Activated T-cell treated with anti-CD3 and anti-CD28 coated beads for 4 hours (primary cell): Measurements from ENCODE around the gene ARHGEF12.
A peak's percentile ranks its signal among the peaks of the same experiment; 100 is the strongest.

Experiments
- DNase-seq: peaks from one replicate; pipeline ENCODE4 v3.0.0-alpha.2; 2020

ARHGEF12 gene

GRCh38 chr11:120342226-120342625 is 6.0 kb downstream of the ARHGEF12 start:
- DNase-seq: no peak

DNA sequence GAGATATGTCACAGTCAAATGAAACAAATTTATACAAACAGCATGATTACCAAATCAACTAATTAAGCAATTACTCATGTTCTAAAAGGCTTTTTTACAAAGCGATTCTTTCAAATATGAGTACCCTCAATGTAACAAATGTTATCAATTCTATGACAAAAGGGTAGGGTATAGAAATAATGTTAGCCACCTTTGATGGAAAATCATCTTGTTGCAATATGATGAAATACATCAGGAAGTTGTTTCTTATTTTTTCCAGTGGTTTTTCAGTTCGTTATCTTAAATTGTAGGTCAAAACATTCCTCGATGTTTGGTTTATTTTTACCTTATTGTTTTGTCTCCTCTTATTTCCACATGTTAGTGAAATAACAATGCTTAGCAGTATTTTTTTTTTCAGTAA is 6.5 kb downstream of the ARHGEF12 start:
- no peak for DNase-seq

GRCh38 chr11:120343429-120343828 is 7.2 kb downstream of the ARHGEF12 start:
- DNase-seq: no peak

DNA sequence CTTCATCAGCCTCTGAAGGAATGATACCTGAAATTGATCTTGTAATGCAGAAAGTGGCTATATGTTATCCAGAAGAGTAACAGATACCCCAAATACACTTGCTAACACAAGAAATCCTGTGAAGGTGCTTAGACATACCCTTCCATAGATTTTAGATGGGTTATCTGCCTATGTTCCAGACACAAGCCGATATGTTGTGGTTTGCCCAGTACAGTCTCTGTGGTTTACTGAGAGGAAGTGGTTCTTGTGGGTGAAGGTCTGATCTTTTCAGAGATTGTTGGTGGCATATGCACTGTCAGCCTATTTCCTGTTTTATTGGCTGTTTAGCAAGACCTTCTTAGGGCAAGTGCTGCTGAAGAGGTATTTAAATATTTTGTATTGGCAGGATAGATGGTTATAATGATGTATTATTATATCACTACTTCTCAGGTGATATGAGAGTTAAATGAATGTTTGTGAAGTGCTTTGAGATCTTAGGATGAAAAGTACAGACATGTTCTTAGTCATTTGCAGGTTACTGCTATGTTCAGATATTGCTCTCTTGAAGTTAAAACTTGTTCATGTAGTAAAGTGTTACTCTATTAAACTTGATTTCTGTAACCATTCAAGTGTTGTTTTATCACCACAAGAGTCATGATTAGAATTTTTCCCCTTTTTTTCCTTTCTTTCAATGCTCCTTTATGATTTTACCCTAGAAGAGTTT is 8.2 kb downstream of the ARHGEF12 start:
- peak; percentile 19 for DNase-seq

DNA sequence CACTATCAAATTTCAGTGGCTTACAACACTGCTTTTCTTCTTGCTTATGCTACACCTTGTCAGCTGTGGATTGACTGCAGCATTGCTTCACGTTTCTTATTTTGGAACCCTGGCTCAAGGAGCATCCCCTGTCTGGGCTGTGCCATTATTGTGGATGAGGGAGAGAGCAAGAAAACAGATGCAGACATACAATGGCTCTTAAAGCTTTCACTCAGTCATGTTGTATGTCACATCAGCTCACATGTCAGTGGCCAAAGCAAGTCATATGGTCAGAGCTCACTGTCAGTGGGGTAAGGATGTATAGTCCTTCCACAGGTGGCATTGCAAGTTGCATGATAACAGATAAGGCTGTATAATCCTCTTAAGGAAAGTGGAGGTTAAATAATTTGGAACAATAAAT is 10.0 kb downstream of the ARHGEF12 start:
- no peak for DNase-seq

- no peak for DNase-seq
These were observed 14.4 kb downstream of the ARHGEF12 start for GRCh38 chr11:120350637-120351036.

DNA sequence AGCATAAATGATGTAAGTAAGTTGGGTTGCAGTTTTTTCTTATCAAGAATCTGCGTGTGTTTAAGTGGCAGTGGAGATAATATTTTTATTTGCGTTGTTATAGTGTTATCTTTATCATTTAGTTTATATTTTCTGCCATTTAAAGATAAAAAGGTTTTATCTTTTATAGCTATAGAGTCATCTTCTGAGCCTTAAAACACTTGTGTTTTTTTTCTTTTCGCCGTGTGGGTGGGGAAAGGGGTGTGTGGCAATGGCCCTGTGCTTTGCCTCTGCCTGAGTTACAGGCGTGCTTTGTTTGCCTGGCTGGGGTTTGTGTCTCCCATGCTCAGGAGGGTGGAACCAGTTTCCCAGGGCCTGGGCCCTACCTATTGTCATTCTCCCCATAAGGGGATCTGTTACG is 16.2 kb downstream of the ARHGEF12 start:
- DNase-seq: no peak

GRCh38 chr11:120354068-120354467 is 17.9 kb downstream of the ARHGEF12 start:
- DNase-seq: no peak

GRCh38 chr11:120354779-120355178 is 18.6 kb downstream of the ARHGEF12 start:
- DNase-seq: no peak

DNA sequence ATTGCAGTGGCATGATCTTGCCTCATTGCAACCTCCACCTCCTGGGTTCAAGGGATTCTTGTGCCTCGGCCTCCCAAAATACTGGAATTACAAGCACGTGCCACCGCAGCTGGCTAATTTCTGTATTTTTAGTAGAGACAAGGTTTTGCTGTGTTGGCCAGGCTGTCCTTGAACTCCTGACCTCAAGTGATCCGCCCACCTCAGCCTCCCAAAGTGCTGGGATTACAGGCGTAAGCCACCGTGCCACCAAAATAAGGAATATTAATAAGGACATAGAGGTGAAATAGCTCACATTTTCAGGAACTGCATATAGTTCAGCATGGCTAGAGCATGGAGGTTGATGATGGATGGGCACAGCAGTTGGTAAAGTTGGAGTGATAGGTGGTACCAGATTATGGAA is 21.4 kb downstream of the ARHGEF12 start:
- no peak for DNase-seq

- DNase-seq: no peak
These were observed 22.5 kb downstream of the ARHGEF12 start for GRCh38 chr11:120358729-120359128.

GRCh38 chr11:120363436-120363835 is 27.2 kb downstream of the ARHGEF12 start:
- DNase-seq: no peak

DNA sequence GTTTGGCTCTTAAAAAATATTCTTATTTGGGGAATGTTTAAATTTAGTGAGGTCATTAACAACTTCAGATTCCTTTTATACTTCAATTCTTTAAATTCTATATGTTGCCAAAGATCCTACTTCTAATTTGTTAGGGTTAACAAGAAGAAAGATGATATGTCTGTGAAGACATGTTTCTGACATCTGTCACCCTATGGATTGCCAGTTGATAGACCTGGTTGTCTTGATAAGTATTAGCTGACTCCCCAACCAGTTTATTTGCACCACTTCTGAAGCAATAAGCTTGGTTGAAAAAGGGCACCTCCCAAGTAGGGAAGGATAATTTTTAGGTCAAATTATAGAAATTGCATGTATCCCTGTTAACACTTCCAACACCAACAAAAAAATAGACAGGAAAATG is 29.3 kb downstream of the ARHGEF12 start:
- DNase-seq: no peak

- no peak for DNase-seq
These were observed 36.1 kb downstream of the ARHGEF12 start for GRCh38 chr11:120372296-120372695.

DNA sequence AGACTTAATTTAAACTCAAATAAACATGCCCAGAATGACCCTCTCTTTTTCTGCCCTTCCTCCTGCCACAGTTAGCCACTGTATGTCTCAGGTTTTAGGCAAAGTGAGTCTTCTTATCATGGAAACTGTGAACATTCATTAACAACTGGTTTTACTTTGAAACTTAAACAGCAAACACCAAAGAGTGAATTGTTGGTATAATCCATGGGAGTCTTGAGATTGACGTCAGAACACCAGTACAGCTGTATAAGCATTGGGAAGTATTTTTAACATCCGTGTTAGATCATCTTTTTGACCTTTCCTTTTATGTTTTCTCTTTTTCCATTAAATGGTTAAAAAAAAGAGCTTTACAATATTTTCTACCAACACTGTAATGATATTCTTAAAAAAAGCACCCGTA is 38.9 kb downstream of the ARHGEF12 start:
- no peak for DNase-seq

GRCh38 chr11:120376547-120377182 is 40.5 kb downstream of the ARHGEF12 start:
- no peak for DNase-seq

DNA sequence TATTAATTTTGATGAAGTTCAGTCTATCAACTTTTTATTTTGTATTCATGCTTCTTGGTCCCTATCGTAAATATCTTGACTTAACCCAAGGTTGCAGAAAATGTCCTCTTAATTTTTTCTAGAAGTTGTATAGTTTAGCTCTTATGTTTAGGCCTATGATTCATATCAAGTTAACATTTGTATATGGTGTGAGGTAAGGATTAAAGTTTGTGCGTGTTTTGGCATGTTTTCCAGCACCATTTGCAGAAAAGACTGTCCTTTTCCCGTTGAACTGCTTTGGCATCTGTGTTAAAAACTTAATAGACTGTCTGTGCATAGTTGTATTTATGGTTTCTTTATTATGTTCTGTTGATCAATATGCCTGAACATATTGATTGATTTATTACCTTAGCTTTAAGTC is 42.3 kb downstream of the ARHGEF12 start:
- DNase-seq: no peak

GRCh38 chr11:120381401-120381800 is 45.2 kb downstream of the ARHGEF12 start:
- no peak for DNase-seq

GRCh38 chr11:120383518-120384155 is 47.4 kb downstream of the ARHGEF12 start:
- DNase-seq: no peak

- DNase-seq: no peak
These were observed 48.3 kb downstream of the ARHGEF12 start for GRCh38 chr11:120384476-120384875.

GRCh38 chr11:120385110-120385509 is 48.9 kb downstream of the ARHGEF12 start:
- DNase-seq: no peak

DNA sequence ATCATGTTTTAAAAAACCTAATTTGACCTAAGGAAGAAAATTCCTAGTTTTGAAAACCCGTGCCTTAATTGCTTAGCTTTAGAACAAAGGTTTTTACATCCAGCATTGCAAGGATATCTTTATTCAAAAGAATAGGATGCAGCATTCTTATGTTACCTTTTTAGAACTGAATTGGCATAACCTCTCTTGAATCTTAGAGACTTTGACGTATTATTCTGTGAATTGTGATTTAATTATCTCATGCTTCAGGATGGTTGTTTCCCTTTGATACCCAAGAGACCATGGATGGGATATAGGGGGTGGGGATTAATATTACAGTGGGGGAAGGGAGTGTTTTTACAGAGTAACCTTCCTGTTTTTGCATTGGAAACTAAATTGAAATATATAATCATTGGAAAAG is 49.4 kb downstream of the ARHGEF12 start:
- DNase-seq: no peak

DNA sequence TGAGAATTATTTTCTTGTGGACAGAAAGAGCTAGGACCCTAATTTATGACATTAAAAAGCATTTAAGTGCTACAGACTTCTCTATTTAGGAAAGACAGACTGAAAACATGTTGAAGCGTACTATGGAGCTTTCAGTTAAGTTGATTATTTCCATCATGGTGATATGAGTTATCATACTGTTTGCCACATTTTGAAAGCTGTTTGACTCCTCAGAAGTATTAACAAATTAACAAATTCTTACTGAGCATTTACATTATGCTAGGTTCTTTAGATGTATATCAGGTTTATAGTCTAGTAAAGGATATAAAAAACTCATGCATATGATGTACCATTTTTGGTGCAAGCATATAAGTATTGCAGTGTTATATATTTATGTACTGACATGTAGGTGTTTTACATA is 50.1 kb downstream of the ARHGEF12 start:
- no peak for DNase-seq

DNA sequence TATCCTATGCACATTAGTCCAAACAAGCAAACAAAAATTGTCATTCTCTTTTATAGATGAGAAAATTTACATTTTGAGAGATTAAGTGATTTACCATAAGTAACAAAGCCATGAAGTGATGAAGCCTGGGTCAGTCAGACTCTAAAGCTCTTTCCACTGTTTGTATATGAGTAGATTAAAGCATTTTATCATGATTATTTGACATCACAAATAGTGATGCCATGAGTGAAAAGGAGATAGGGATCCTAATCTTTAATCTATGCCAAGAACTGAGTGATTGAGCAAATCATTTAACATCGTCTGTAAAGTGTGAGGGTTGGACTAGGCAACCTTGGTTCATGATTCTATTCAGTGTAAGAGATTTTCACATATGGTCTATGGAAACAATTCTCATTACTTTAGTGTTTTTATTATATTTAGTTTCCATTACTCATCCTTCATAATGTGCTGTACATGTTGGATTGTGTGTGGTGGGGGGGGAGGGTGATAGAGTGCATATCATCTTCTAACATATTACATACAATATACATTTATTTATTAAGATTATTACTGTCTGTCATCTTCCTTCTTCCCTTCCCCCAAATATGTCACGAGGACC is 50.7 kb downstream of the ARHGEF12 start:
- DNase-seq: no peak
